ENCODE measurements around the gene PUSL1. TPM values are rescaled to one million over a fixed set of nuclear protein-coding genes. Genes with fewer than 3 reads are reported as not detected.

The PUSL1 gene
- total and polyA plus RNA-seq, 2 of the 13 experiments (the other 11 are each of a cell fraction or from before 2014, with no cell fraction given) = 8.3 to 22.2 TPM

DNA sequence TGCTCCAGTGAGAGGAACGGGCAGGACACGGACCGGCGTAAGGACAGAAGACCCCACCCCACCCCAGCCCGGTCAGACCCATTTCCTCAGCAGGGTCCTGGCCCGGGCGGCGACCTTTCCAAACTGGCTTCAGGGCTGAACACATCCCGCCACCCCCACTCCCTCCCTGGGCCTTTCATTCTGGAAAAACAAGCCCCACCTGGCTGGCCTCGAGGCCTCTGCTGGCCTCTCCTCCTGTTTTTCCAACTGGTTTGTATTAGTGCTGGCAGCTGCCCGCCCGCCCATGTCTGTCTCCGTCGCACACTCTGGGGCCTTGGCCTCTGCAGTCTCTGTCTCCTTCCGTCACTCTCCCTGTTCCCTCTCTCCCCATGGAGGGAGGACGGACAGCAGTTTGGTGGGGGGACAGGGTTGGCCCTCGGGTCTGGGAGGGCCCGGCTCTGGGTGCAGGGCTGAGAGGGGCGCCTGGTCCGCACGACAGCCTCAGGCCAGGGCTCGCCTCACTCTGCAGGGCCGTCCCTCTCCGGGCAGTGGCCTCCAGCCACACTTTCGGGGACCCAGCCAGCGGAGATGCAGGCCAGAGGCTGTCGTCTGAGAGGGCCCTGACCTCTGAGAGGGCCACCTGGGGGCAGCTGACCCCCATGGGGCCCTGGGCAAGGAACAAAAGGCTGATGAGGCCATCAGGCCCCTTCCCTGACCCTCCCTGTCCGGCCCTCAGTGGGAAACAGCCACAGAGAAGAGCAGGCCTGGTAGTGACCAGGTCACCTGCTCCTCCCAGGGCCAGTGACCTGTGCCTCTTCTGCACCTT lies 51.5 kb downstream of the PUSL1 start (continued):
- TF ChIP-seq, protein P1, sequence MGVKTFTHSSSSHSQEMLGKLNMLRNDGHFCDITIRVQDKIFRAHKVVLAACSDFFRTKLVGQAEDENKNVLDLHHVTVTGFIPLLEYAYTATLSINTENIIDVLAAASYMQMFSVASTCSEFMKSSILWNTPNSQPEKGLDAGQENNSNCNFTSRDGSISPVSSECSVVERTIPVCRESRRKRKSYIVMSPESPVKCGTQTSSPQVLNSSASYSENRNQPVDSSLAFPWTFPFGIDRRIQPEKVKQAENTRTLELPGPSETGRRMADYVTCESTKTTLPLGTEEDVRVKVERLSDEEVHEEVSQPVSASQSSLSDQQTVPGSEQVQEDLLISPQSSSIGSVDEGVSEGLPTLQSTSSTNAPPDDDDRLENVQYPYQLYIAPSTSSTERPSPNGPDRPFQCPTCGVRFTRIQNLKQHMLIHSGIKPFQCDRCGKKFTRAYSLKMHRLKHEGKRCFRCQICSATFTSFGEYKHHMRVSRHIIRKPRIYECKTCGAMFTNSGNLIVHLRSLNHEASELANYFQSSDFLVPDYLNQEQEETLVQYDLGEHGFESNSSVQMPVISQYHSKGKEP (CRISPR knock-in tag; IDR thresholded peaks at IDR 0.05) = no peak
- TF ChIP-seq, protein P2, sequence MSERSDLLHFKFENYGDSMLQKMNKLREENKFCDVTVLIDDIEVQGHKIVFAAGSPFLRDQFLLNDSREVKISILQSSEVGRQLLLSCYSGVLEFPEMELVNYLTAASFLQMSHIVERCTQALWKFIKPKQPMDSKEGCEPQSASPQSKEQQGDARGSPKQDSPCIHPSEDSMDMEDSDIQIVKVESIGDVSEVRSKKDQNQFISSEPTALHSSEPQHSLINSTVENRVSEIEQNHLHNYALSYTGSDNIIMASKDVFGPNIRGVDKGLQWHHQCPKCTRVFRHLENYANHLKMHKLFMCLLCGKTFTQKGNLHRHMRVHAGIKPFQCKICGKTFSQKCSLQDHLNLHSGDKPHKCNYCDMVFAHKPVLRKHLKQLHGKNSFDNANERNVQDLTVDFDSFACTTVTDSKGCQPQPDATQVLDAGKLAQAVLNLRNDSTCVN (CRISPR knock-in tag; IDR thresholded peaks at IDR 0.05; ENCODE audit: borderline replicate concordance) = no peak
- no peak for TF ChIP-seq HHEX (CRISPR knock-in tag; IDR thresholded peaks at IDR 0.05)
- no peak for TF ChIP-seq HOXD1 (CRISPR knock-in tag; IDR thresholded peaks at IDR 0.05)
- TF ChIP-seq ZNF143 (CRISPR knock-in tag; IDR thresholded peaks at IDR 0.05) = peak; percentile 15; the same call in 1 of the 2 replicates
- 0 out of 2 replicates have a peak, but pooled peaks have one; percentile 3 for TF ChIP-seq ATF7-NPFF (CRISPR knock-in tag; IDR thresholded peaks at IDR 0.05; ENCODE audit: low read depth)
- TF ChIP-seq ZKSCAN8 (CRISPR knock-in tag; IDR thresholded peaks at IDR 0.05; ENCODE audit: borderline replicate concordance) = no peak
- no peak for TF ChIP-seq MBD4 (IDR thresholded peaks at IDR 0.05; ENCODE audit: borderline replicate concordance, low read length)
- TF ChIP-seq ZNF501 (CRISPR knock-in tag; IDR thresholded peaks at IDR 0.05) = peak; percentile 42; the same call in 1 of the 2 replicates
- TF ChIP-seq ZNF768 (CRISPR knock-in tag; IDR thresholded peaks at IDR 0.05) = 0 out of 2 replicates have a peak, but pooled peaks have one; percentile 5
- TF ChIP-seq, protein P3, sequence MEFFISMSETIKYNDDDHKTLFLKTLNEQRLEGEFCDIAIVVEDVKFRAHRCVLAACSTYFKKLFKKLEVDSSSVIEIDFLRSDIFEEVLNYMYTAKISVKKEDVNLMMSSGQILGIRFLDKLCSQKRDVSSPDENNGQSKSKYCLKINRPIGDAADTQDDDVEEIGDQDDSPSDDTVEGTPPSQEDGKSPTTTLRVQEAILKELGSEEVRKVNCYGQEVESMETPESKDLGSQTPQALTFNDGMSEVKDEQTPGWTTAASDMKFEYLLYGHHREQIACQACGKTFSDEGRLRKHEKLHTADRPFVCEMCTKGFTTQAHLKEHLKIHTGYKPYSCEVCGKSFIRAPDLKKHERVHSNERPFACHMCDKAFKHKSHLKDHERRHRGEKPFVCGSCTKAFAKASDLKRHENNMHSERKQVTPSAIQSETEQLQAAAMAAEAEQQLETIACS (CRISPR knock-in tag; IDR thresholded peaks at IDR 0.05) = 0 out of 2 replicates have a peak, but pooled peaks have one; percentile 13
- no peak for TF ChIP-seq CREB1 (IDR thresholded peaks at IDR 0.05)
- TF ChIP-seq CREB1 (CRISPR knock-in tag; IDR thresholded peaks at IDR 0.05) = no peak
- TF ChIP-seq ZSCAN30 (CRISPR knock-in tag; IDR thresholded peaks at IDR 0.05) = no peak
- no peak for TF ChIP-seq FIP1L1 (IDR thresholded peaks at IDR 0.05; ENCODE audit: borderline replicate concordance, insufficient read depth, low read depth, low read length)
- TF ChIP-seq CBFB (CRISPR knock-in tag; IDR thresholded peaks at IDR 0.05) = no peak
- TF ChIP-seq ISX (CRISPR knock-in tag; conservative IDR thresholded peaks at IDR 0.05) = no peak
- TF ChIP-seq, protein P4, sequence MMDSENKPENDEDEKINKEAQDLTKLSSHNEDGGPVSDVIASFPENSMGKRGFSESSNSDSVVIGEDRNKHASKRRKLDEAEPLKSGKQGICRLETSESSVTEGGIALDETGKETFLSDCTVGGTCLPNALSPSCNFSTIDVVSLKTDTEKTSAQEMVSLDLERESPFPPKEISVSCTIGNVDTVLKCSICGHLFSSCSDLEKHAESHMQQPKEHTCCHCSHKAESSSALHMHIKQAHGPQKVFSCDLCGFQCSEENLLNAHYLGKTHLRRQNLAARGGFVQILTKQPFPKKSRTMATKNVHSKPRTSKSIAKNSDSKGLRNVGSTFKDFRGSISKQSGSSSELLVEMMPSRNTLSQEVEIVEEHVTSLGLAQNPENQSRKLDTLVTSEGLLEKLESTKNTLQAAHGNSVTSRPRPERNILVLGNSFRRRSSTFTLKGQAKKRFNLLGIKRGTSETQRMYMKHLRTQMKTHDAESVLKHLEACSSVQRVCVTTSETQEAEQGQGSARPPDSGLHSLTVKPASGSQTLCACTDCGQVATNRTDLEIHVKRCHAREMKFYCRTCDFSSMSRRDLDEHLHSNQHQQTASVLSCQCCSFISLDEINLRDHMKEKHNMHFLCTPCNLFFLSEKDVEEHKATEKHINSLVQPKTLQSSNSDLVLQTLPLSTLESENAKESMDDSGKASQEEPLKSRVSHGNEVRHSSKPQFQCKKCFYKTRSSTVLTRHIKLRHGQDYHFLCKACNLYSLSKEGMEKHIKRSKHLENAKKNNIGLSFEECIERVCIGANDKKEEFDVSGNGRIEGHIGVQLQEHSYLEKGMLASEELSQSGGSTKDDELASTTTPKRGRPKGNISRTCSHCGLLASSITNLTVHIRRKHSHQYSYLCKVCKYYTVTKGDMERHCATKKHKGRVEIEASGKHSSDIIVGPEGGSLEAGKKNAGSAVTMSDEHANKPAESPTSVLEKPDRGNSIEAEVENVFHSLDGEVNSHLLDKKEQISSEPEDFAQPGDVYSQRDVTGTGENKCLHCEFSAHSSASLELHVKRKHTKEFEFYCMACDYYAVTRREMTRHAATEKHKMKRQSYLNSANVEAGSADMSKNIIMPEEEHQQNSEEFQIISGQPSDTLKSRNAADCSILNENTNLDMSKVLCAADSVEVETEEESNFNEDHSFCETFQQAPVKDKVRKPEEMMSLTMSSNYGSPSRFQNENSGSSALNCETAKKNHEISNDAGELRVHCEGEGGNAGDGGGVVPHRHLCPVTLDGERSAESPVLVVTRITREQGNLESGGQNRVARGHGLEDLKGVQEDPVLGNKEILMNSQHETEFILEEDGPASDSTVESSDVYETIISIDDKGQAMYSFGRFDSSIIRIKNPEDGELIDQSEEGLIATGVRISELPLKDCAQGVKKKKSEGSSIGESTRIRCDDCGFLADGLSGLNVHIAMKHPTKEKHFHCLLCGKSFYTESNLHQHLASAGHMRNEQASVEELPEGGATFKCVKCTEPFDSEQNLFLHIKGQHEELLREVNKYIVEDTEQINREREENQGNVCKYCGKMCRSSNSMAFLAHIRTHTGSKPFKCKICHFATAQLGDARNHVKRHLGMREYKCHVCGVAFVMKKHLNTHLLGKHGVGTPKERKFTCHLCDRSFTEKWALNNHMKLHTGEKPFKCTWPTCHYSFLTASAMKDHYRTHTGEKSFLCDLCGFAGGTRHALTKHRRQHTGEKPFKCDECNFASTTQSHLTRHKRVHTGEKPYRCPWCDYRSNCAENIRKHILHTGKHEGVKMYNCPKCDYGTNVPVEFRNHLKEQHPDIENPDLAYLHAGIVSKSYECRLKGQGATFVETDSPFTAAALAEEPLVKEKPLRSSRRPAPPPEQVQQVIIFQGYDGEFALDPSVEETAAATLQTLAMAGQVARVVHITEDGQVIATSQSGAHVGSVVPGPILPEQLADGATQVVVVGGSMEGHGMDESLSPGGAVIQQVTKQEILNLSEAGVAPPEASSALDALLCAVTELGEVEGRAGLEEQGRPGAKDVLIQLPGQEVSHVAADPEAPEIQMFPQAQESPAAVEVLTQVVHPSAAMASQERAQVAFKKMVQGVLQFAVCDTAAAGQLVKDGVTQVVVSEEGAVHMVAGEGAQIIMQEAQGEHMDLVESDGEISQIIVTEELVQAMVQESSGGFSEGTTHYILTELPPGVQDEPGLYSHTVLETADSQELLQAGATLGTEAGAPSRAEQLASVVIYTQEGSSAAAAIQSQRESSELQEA (CRISPR knock-in tag; IDR thresholded peaks at IDR 0.05; ENCODE audit: not compliant biosample characterization) = peak; percentile 50

Data from HepG2 (cell line).